ENCODE measurements around the gene NT5DC2.

Gene NT5DC2

GRCh38 chr3:52479037-52479876 is 54.4 kb downstream of the NT5DC2 start:
- no peak overlapping the region for H3K4me3 ChIP-seq (ENCODE audit: low read depth, low read length)
- TF ChIP-seq, protein P1, sequence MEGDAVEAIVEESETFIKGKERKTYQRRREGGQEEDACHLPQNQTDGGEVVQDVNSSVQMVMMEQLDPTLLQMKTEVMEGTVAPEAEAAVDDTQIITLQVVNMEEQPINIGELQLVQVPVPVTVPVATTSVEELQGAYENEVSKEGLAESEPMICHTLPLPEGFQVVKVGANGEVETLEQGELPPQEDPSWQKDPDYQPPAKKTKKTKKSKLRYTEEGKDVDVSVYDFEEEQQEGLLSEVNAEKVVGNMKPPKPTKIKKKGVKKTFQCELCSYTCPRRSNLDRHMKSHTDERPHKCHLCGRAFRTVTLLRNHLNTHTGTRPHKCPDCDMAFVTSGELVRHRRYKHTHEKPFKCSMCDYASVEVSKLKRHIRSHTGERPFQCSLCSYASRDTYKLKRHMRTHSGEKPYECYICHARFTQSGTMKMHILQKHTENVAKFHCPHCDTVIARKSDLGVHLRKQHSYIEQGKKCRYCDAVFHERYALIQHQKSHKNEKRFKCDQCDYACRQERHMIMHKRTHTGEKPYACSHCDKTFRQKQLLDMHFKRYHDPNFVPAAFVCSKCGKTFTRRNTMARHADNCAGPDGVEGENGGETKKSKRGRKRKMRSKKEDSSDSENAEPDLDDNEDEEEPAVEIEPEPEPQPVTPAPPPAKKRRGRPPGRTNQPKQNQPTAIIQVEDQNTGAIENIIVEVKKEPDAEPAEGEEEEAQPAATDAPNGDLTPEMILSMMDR (IDR thresholded peaks at IDR 0.05; ENCODE audit: borderline replicate concordance, insufficient read depth, low read depth, low read length): no peak

GRCh38 chr3:52477796-52478095 is 55.9 kb downstream of the NT5DC2 start:
- TF ChIP-seq, protein P1 (IDR thresholded peaks at IDR 0.05; ENCODE audit: borderline replicate concordance, insufficient read depth, low read depth, low read length): no peak
- H3K4me3 ChIP-seq (ENCODE audit: low read depth, low read length): no peak overlapping the region

DNA sequence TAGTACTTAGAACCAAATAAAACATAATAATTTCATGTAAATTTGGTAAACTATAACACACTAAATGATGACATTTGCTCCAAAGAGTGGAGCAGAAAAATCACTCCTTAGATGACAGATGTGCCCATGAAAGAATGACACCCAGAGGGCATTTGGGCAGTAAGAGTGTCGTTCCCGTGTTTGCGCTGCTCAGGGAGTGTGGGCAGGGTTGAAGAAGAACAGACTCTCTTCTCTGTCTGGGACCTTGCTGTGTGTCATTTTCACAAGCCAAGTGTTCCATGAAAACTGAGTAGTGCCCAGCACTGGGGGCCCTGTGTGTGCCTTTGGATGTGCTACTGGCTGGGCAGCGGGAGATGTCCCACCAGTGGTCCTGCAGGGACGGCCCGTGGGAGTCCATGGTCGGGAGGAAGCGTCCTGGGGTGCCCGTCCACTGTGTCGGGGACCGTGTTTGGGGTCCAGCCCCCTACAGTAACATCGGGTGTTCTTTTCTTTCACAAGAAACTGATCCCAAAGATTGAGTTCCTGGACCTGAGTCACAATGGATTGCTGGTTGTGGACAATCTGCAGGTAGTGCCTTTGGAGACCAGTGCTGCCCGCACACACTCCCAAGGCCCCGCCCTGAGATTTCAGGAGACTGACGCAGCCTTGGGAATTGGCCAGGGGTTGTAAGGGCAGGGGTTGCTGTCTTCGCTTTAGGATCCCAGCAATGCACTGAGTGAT is 56.4 kb downstream of the NT5DC2 start:
- TF ChIP-seq, protein P1 (IDR thresholded peaks at IDR 0.05; ENCODE audit: borderline replicate concordance, insufficient read depth, low read depth, low read length): no peak
- no peak overlapping the region for H3K4me3 ChIP-seq (ENCODE audit: low read depth, low read length)

All from GM12875 (cell line).